ENCODE measurements around the gene VPS35.

The VPS35 gene

DNA sequence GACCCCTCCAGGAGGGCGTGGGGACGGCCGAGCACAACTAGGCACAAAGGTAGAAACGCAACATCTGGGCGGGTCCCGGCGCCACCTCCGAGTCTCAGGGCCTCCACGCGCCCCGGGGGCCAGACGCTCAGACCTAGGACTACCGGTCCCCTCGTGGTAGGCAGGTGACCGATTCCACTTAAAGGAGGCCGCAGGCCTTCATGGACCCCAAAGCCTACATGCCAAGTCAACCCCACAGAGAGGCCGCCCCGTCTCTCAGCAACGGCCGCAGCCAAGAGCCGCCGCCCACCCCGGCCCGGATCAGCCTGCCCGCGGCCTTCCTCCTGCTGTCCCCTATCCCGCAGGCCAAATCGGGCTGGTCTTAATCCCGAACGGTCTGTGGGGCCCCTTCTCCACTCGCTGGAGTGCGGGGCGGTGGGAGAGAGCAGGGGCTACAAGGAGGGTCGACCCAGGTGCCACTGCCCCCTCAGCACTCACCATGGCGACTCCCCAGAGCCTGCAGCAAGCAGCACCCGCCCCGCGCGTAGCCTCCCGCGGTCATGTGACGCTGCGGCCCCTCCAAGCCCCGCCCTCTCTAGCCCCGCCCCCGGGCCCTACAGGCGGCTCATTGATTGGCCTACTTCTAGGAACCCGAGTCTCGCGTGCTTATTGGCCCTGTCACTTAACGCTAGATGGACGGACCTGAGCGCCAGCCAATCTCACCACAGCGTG lies at the start of gene VPS35:
Gene VPS35 (minus strand): TSS at position 525 of the 711 bp plus-strand sequence. CDS start 45 bp downstream, at position 480.
- peak; percentile 87 for DNase-seq

- no peak for DNase-seq
Observed at GRCh38 chr16:46737621-46738214, 48.7 kb upstream of the VPS35 start.

DNA sequence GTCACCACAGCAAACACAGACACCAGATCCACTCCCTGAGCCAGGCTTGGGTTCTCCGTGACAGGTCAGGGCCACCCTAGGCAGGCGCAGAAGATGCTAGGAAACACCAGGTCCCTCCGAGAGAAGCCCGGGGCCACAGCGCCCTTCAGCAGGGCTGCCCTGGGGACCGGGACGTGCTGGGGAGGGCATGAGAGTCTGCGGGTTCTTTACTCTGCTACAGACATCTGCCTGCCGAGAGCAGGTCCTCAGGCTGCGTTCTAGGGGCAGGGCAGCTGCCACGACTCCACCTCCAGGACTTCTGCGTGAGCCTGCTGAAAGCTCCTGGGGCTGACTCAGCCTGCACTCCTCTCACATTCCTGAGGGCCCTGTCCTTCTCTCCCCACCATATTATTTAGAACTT lies 47.7 kb upstream of the VPS35 start:
- no peak for DNase-seq

DNA sequence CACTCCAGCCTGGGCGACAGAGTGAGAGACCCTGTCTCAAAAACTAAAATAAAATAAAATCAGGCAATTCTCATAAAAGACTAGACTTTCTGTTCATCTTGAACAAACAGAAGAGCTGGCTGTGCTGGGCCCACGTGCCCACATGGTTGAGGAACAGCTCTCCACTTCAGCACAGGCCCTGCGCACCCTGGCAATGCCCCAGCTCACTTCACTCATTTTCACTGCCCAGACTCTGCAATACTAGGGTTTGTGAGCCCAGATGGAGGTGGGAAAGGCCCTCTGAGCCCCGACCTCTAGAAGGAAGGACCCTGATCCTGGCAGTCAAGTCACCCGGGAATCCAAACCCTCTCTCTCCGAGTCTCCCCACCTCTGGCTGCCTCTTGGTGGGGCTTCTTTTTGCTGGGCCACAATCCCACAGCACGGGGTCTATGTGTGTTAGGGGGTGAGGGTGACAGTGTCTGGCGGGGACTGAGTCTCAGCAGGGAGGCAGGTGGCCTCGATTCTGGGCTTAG lies 44.4 kb upstream of the VPS35 start:
- no peak for DNase-seq

DNA sequence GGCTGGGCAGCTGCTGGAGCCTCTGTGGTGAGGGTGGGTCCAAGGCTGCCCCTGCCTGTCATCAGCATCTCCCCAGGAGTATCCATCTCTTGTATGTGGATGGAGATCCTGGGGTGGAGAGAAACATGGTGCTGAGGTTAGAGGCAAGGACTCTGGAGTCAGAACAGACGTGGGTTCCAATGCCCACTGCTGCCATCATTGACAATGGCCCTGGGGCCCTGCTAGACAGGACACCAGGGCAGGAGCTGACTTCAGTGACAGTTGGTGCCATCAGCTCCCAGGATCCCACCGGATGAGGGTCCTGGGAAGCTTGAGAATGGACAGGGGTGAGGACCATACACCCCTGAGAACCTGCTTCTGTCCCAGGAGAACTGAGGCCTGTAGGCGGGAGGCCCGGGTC lies 43.6 kb upstream of the VPS35 start:
- DNase-seq, result no peak

DNA sequence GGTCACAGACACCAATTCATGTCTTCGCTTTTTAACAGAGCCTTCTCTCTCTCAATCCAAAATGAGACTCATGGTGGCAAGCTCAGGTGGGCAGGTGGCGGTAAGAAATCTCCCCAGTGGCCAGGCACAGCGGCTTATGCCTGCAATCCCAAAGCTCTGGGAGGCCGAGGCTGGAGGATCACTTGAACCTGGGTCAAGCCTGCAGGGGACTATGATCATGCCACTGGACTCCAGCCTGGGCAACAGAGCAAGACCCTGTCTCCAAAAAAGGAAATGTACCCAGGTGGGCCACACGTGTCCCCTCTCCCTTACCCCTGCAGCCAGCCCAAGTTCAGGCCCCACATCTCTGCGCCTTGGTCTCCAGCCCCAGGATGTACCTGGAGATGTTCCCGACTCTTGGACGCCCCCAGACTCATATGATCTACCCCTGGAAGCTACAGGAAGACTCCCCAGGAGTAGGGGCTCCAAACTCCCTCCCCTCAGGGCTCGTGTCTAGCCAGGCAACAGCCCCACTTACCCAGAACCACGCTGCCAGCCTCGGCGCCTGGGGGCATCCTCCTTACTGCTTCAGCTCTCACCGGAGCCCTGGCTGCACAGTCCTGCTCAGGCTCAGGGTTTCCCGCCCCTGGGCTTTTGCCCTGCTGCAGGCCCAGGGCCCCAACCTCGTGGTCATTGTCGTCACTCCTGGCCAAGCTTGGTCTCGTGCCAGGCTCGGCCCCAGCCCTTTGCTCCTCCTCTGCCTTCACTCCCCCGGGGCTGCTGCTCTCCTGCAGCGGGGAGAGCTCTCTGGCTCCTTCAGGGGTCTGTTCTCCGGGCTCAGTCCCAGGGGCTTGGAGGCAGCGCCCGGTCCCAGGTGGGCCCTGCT lies 42.9 kb upstream of the VPS35 start:
- DNase-seq, result no peak

GRCh38 chr16:46730801-46731690 lies 42.1 kb upstream of the VPS35 start:
- no peak for DNase-seq

GRCh38 chr16:46730126-46730525 lies 41.1 kb upstream of the VPS35 start:
- no peak for DNase-seq

DNA sequence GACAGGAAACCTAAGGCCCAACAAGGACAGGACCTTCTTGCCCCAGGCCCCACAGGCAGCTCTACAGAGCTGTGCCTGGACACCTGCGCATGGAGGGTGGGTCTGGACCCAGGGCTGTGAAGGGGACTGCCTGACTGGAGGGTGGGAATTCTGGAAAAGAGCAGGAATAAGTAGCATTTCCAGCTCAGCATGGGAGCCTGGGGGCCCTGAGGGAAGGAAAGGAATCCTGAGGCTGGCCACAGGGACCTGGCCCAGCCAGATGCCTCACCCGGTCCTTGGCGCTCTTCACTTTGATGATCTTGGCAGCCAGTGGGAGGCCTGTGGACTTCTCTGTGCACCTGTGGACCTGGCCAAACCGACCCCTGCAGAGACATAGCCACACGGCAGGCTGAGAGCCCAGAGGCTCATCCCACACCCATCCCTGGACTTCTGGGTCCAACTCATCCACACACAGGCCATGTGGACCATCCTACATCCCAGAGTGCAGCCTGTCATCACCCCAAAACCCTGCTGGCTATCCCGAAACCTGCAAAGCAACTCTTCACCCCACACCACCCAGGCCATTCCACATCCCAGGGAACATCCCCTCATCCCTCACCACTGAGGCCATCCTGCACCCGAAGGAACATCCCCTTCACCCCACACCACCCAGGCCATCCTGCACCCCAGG lies 40.5 kb upstream of the VPS35 start:
- DNase-seq, result no peak

DNA sequence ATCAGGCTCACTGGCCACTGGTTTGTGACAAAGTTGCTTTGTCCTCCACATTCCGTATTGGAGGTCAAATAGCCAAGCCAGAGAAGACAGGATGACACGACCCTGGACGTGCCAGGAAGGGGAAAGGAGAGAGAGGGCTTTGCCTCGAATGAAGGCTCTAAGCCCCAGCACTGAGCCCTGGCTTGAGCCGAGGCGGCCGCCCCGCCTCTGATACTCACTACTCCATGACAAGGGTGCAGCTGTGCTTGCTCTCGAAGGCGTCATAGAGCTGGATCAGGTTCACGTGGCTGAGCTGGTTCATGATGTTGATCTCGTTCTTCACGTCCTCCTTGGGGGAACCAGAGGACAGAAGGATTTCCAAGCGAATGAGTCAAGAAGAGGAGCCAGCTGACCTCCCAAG lies 39.8 kb upstream of the VPS35 start:
- no peak for DNase-seq

DNA sequence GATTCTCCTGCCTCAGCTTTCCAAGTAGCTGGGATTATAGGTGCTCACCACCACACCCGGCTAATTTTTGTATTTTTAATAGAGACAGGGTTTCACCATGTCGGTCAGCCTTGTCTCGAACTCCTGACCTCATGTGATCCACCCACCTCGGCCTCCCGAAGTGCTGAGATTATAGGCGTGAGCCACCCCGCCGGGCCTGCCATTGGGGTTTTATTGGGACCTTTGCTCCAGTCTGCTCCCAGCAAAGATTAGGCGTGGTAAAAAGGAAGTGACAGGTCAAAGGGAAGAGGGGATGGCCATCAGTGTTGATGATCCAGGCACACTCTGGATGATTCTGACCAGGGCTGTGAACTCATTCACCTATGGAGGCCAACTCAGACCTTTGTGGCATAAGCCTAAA lies 38.7 kb upstream of the VPS35 start:
- DNase-seq, result no peak

DNA sequence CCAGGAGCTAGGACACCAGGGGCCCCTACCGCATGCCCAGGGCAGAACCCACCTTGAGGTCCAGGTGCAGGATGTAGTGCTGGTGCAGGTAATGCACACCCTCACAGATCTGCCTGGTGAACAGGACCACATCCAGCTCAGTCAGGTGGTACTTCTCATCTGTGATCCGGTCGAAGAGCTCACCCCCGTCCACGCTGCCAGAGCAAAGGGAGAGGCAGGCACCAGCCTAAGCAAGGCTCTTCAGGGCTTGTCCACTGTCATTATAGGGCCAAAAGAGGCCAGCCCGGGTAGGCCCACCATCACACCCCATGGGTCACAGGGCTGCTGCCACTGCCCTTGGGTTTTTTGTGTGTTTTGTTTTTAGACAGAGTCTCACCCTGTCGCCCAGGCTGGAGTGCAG lies 38.2 kb upstream of the VPS35 start:
- no peak for DNase-seq

DNA sequence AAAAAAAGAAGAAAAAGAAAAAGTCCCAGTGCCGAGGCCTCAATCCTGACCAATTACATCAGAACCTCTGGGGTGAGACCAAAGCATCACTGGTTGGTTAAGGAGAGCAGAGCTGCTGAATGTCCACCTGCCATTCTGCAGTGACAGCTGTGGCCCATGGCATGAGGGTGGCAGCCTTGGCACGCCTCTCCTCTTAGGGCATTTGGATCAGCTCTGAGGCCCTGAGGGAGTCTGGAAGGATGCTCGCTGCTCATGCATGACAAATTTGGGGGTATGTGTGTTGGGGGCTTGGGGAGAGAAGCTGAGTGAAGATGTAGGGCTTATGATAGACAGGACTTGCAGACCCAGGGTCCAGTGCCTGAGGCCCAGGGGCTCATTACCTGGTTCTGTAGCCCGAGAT lies 32.9 kb upstream of the VPS35 start:
- no peak for DNase-seq

DNA sequence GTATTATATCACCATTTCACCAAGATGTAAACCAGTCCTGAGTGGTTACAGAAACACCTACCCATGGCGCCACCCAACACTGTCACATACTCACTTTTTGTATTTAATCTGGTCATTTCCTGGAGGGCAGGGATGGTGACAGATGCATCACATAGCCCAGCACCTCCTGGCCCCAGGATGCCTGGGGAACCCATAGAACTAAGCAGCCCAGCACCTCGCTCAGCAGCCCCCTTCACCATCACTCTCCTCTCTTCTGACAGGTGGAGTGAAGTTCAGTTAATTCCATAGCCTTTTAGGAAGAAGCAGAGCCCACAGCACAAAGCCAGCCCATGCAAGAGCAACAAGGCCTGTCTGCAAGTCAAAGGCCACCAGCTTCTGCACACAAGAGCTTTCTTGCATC lies 31.6 kb upstream of the VPS35 start:
- no peak for DNase-seq

- no peak for DNase-seq
Observed at GRCh38 chr16:46719528-46719927, 30.6 kb upstream of the VPS35 start.

DNA sequence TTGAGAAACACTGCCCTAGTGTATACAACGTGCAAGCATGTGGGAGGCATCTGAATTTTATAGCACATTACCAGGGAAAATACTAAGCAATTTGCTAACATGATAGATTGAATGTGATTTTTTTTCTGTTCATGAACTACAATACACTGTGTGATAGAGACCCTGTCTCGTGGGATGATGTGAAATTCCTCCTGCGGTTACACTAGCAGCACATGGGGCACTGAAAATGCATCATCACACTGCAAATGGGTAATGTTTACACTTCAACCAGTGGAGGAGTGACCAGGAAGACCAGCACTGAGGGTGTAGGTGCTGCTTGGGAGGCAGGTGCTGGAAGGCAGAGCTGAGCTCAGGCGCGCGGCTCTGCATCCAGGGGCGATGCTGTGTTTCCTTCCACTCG lies 29.2 kb upstream of the VPS35 start:
- DNase-seq, result no peak

DNA sequence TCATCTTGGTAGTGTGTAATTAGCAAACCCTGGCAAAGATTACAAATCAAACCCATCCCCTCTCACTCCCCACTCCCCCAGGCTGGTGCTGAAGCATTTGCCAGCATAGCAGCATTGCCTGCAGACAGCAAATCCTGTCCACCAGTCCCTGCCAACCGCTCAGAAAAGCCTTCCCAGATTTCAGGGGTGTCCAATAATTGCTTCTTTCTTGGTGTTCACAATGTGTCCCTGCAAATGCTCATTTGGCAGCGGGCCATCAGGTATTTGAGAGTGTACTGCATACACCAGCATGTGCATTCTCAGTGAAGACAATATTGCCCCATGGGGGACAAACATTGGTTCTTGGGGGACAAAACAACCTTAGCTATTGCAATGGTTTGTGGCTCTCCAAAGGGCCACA lies 28.7 kb upstream of the VPS35 start:
- DNase-seq, result no peak

GRCh38 chr16:46715769-46716305 lies 26.9 kb upstream of the VPS35 start:
- DNase-seq, result no peak

- no peak for DNase-seq
Observed at GRCh38 chr16:46714797-46715591, 26.0 kb upstream of the VPS35 start.

GRCh38 chr16:46713634-46714033 lies 24.7 kb upstream of the VPS35 start:
- no peak for DNase-seq

- DNase-seq, result no peak
Observed at GRCh38 chr16:46712911-46713310, 23.9 kb upstream of the VPS35 start.
